GM19463 (cell line): Measurements from ENCODE around the gene CHCHD5.
A peak's percentile ranks its signal among the peaks of the same experiment; 100 is the strongest.

Experiments
- ATAC-seq: cut with Tn5 transposase; IDR thresholded peaks from one replicate; pipeline ENCODE4 v1.9.1; 2021; ENCODE audit warnings: mild to moderate bottlenecking, moderate library complexity; ENCODE audit not compliant: unreplicated experiment

The CHCHD5 gene

GRCh38 chr2:112623913-112624777 lies 39.7 kb downstream of the CHCHD5 start:
- ATAC-seq: peak; percentile 71

- no peak for ATAC-seq
Measured at GRCh38 chr2:112625474-112626114, 41.2 kb downstream of the CHCHD5 start.

GRCh38 chr2:112626604-112627059 lies 42.2 kb downstream of the CHCHD5 start:
- ATAC-seq: peak; percentile 48

- no peak for ATAC-seq
Measured at GRCh38 chr2:112627060-112628040, 42.9 kb downstream of the CHCHD5 start.

- ATAC-seq: no peak
Measured at GRCh38 chr2:112629224-112629623, 44.8 kb downstream of the CHCHD5 start.

- no peak for ATAC-seq
Measured at GRCh38 chr2:112629823-112630222, 45.4 kb downstream of the CHCHD5 start.

- ATAC-seq: no peak
Measured at GRCh38 chr2:112630268-112630667, 45.9 kb downstream of the CHCHD5 start.

- no peak for ATAC-seq
Measured at GRCh38 chr2:112633708-112634107, 49.3 kb downstream of the CHCHD5 start.

GRCh38 chr2:112634153-112634873 lies 49.9 kb downstream of the CHCHD5 start:
- no peak for ATAC-seq

- ATAC-seq: no peak
Measured at GRCh38 chr2:112634874-112635157, 50.4 kb downstream of the CHCHD5 start.

- peak; percentile 96 for ATAC-seq
Measured at GRCh38 chr2:112636605-112637288, 52.3 kb downstream of the CHCHD5 start.

GRCh38 chr2:112637289-112637660 lies 52.9 kb downstream of the CHCHD5 start:
- no peak for ATAC-seq
